Mesenchymal stem cell (in vitro differentiated cells and primary cell): ENCODE data around the gene ARID4B.

ENCODE experiments used
- DNase-seq: peaks from one replicate; pipeline ENCODE4 v3.0.0-alpha.2; 2013
- H2AFZ ChIP-seq: one replicate; pipeline ENCODE4 v1.6.1; 2013; ENCODE audit warnings: low read depth, mild to moderate bottlenecking, control low read depth, inconsistent platforms, low read length, moderate library complexity
- H2AK5ac ChIP-seq: 2 replicates; pipeline ENCODE4 v1.6.1; 2013; ENCODE audit warnings: low read length, moderate library complexity, mild to moderate bottlenecking, inconsistent platforms; ENCODE audit not compliant: severe bottlenecking
- H2BK120ac ChIP-seq: one replicate; pipeline ENCODE4 v1.6.1; 2013; ENCODE audit warnings: low read depth, mild to moderate bottlenecking, inconsistent platforms, low read length, moderate library complexity
- H2BK12ac ChIP-seq, 2 experiments: one replicate each; pipeline ENCODE4 v1.6.1; 2013; ENCODE audit warnings: inconsistent platforms in 2 of 2, low read length in 2 of 2, mild to moderate bottlenecking in 2 of 2, moderate library complexity in 2 of 2, control low read depth in 1 of 2
- H2BK15ac ChIP-seq: one replicate; pipeline ENCODE4 v1.6.1; 2013; ENCODE audit warnings: mild to moderate bottlenecking, low read depth, inconsistent platforms; ENCODE audit not compliant: poor library complexity, severe bottlenecking
- H2BK5ac ChIP-seq: 2 replicates; pipeline ENCODE4 v1.6.1; 2013; ENCODE audit warnings: low read depth, mild to moderate bottlenecking, low read length, control low read depth, inconsistent platforms; ENCODE audit not compliant: poor library complexity, severe bottlenecking
- H3K14ac ChIP-seq, 2 experiments: one replicate each; pipeline ENCODE4 v1.6.1; 2013; ENCODE audit warnings: inconsistent platforms in 2 of 2, low read length in 2 of 2, control low read depth in 1 of 2, mild to moderate bottlenecking in 1 of 2, moderate library complexity in 1 of 2
- H3K18ac ChIP-seq, 2 experiments: one replicate each; pipeline ENCODE4 v1.6.1; 2013; ENCODE audit warnings: inconsistent platforms in 2 of 2, low read length in 2 of 2, control low read depth in 1 of 2, low read depth in 1 of 2, mild to moderate bottlenecking in 1 of 2
- H3K23ac ChIP-seq, 2 experiments: one replicate each; pipeline ENCODE4 v1.6.1; 2013; ENCODE audit warnings: inconsistent platforms in 2 of 2, low read length in 2 of 2, mild to moderate bottlenecking in 2 of 2, moderate library complexity in 2 of 2, control low read depth in 1 of 2
- H3K27ac ChIP-seq: 2 replicates; pipeline ENCODE4 v1.5.1; 2013; ENCODE audit warnings: mild to moderate bottlenecking, moderate library complexity, low read length, control low read depth, inconsistent platforms; ENCODE audit not compliant: poor library complexity, severe bottlenecking
- H3K27me3 ChIP-seq, 2 experiments: 2 replicates each; pipeline versions ENCODE4 v1.6.1 to v1.7.0; 2013; ENCODE audit warnings: low read length in 2 of 2, mild to moderate bottlenecking in 2 of 2, moderate library complexity in 2 of 2, control low read depth in 1 of 2, inconsistent platforms in 1 of 2; ENCODE audit not compliant: control insufficient read depth in 1 of 2, insufficient read depth in 1 of 2
- H3K36me3 ChIP-seq, 2 experiments: 2 replicates each; pipeline versions ENCODE4 v1.6.1 to v1.7.0; 2013; ENCODE audit warnings: low read length in 2 of 2, control low read depth in 1 of 2, inconsistent platforms in 1 of 2, low read depth in 1 of 2, mild to moderate bottlenecking in 1 of 2; ENCODE audit not compliant: insufficient read depth in 2 of 2, control insufficient read depth in 1 of 2
- H3K4ac ChIP-seq, 2 experiments: one replicate each; pipeline ENCODE4 v1.6.1; 2013; ENCODE audit warnings: inconsistent platforms in 2 of 2, low read length in 2 of 2, mild to moderate bottlenecking in 2 of 2, moderate library complexity in 2 of 2, control low read depth in 1 of 2, low read depth in 1 of 2
- H3K4me1 ChIP-seq: 2 replicates; pipeline ENCODE4 v1.6.1; 2013; ENCODE audit warnings: low read depth, low read length, control low read depth; ENCODE audit not compliant: control insufficient read depth, insufficient read depth
- H3K4me2 ChIP-seq: 2 replicates; pipeline ENCODE4 v1.6.1; 2013; ENCODE audit warnings: low read length, mild to moderate bottlenecking, inconsistent platforms; ENCODE audit not compliant: poor library complexity, severe bottlenecking
- H3K4me3 ChIP-seq, 2 experiments: 2 replicates each; pipeline versions ENCODE4 v1.5.1 to v1.7.0; 2013; ENCODE audit warnings: low read length in 2 of 2, mild to moderate bottlenecking in 2 of 2, control low read depth in 1 of 2, low read depth in 1 of 2; ENCODE audit not compliant: insufficient read depth in 1 of 2
- H3K79me1 ChIP-seq: replicated peaks from 2 replicates; pipeline ENCODE4 v1.6.1; 2013; ENCODE audit warnings: mild to moderate bottlenecking, control low read depth, low read length, inconsistent platforms; ENCODE audit not compliant: poor library complexity, severe bottlenecking
- H3K9ac ChIP-seq: 2 replicates; pipeline ENCODE4 v1.7.0; 2013; ENCODE audit warnings: mild to moderate bottlenecking, low read length, moderate library complexity
- H3K9me3 ChIP-seq: 2 replicates; pipeline ENCODE4 v1.7.0; 2013; ENCODE audit warnings: mild to moderate bottlenecking, low read length; ENCODE audit not compliant: control insufficient read depth
- H4K8ac ChIP-seq: one replicate; pipeline ENCODE4 v1.6.1; 2013; ENCODE audit warnings: inconsistent platforms, mild to moderate bottlenecking, low read length, moderate library complexity
- H4K91ac ChIP-seq: one replicate; pipeline ENCODE4 v1.6.1; 2013; ENCODE audit warnings: mild to moderate bottlenecking, low read length, inconsistent platforms
- WGBS: methylation state at CpG from one replicate; pipeline ENCODE4 v1.1.7; 2013; ENCODE audit warnings: mixed read lengths; 5-methylcytosine and 5-hydroxymethylcytosine counted together

The ARID4B gene

DNA sequence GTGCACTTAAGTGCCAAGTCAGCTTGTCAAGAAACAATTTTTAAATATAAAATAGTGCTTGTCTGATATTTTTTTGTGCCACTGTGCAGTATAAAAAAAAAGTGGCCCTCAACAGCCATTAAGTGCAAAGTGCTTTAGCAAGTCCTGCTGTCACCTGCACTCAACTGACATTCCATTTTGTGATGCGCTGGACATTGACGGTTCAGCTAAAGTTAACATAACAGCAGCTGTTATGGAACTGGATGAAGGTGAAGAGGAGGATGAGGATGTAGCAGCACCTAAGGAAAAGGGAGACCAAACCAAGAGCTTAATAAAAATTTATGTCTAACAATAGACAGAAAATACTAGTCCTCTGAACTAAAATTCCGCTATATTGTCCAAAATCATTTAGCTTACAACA is 159.6 kb downstream of the ARID4B start:
- Histone ChIP-seq H3K9ac (no peak overlapping the region), H3K79me1 (peaks cover 8% of the 10 kb centered on the region), H2AK5ac (no peak overlapping the region), H3K27me3 (no peaks in the 10 kb centered on the region), H3K23ac (no peak overlapping the region), H3K36me3 (peaks cover 25 to 59% of the 10 kb centered on the region in 2 experiments), H2AFZ (no peak overlapping the region), H3K18ac (no peak overlapping the region), H2BK5ac (no peak overlapping the region), H3K27ac (no peak overlapping the region), H3K4ac (no peak overlapping the region), H3K14ac (no peak overlapping the region), H3K4me2 (no peak overlapping the region), H3K9me3 (no peaks in the 10 kb centered on the region), H4K8ac (no peak overlapping the region), H2BK120ac (no peak overlapping the region), H4K91ac (no peak overlapping the region), H2BK15ac (no peak overlapping the region), H3K4me3 (no peak overlapping the region), H3K4me1 (no peaks in the 10 kb centered on the region), H2BK12ac (no peak overlapping the region)
- WGBS: 95% methylated on average over 3 of the region's 3 CpGs
- DNase-seq: no peak

DNA sequence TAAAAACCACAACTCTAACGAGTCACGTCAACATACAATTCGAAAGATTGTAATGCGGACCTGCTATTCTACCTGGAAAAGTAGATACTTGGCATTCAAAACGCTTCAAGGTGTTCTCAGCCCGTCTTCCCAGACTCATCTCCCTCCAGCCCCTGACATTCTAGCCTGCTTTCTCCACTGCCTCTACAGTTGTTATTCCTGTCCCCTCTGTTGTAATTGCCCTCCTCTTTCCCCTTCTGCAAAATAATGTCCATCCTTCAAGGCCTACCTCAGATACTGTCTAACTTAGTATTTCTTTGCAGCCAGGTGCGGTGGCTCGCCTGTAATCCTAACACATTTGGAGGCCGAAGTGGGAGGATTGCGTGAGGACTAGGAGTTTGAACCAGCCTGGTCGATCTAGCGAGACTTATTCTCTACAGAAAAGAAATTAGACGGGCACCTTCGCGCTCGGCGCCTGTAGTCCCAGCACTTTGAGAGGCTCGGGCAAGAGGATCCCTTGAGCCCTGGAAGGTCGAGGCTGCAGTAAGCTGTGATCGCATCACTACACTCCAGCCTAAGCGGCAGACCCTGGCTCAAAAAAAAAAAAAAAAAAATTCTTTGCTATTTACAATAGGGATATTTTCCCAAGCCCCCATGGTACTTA is 166.2 kb downstream of the ARID4B start:
- H2BK12ac ChIP-seq: no peak overlapping the region
- H2AK5ac ChIP-seq: peak overlapping the region; percentile 96
- H2BK15ac ChIP-seq: no peak overlapping the region
- no peak overlapping the region for H4K91ac ChIP-seq
- no peak overlapping the region for H3K14ac ChIP-seq
- peak overlapping the region; percentile 46 for H3K4me2 ChIP-seq
- peak overlapping the region in 1 of 2 experiments; percentile 85 for H3K4ac ChIP-seq
- H3K18ac ChIP-seq: peak overlapping the region in 1 of 2 experiments; percentile 82
- peaks cover 18% of the 10 kb centered on the region for H3K79me1 ChIP-seq
- H3K9ac ChIP-seq: peak overlapping the region; percentile 100
- no peaks in the 10 kb centered on the region for H3K27me3 ChIP-seq
- H3K27ac ChIP-seq: peak overlapping the region; percentile 97
- 68% methylated on average over 20 of the region's 21 CpGs for WGBS
- H2AFZ ChIP-seq: no peak overlapping the region
- no peak for DNase-seq
- H3K36me3 ChIP-seq: peaks cover 19 to 36% of the 10 kb centered on the region in 2 experiments
- no peak overlapping the region for H2BK120ac ChIP-seq
- peak overlapping the region in 1 of 2 experiments; percentile 97 for H3K4me3 ChIP-seq
- H2BK5ac ChIP-seq: no peak overlapping the region
- peak overlapping the region; percentile 29 for H4K8ac ChIP-seq
- H3K4me1 ChIP-seq: peaks cover 5% of the 10 kb centered on the region
- no peak overlapping the region for H3K23ac ChIP-seq
- H3K9me3 ChIP-seq: no peaks in the 10 kb centered on the region

DNA sequence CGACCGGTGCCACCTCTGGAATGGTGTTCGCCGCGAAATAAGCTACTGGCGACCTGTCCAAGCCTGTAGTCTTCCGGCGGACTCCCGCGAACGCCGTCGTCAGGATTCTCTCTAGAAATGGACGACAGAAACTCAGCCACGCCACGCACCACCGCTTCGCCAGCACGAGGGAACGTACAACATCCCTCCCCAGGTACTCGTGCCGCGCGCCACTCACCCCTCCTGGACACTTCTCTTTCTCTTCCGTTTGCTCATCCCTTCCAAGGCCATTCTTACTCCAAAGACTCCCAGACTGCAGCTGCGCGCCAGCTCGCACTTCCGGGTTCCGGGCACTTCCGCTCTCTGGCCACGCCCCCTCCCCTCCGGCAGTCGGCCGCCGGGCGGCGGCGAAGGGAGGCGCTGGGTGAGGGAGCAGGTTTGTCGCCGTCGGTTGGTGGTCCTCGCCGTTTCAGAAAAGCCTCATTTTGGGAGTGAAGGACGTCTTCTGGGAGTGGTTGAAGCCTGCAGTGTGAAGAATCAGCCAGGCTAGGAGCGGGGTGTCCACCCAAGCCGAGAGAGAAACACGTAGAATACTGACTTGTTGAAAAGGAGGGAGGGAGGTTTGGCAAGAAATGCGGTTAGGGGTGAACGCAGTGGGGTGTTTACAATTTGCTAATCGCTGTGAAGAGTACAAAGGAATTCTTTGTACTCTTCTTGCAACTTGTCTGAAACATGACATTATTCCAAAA is 166.9 kb downstream of the ARID4B start, which contains the start of gene RBM34:
RBM34 (minus strand) TSS at position 294 of the 728 bp plus-strand sequence; CDS start at position 270, 24 bp downstream.
- peak within 1 kb of the TSS in 1 of 2 experiments; percentile 86 for H2BK12ac ChIP-seq
- no peaks in the 10 kb centered on the region for H3K27me3 ChIP-seq
- peak within 1 kb of the TSS; percentile 99 for H4K8ac ChIP-seq
- H2AFZ ChIP-seq: peak within 1 kb of the TSS; percentile 91
- peak within 1 kb of the TSS; percentile 96 for H2AK5ac ChIP-seq
- peak within 1 kb of the TSS; percentile 52 for H4K91ac ChIP-seq
- no peaks in the 10 kb centered on the region for H3K9me3 ChIP-seq
- WGBS: under 1% methylated on average over 50 of the region's 52 CpGs
- peak within 1 kb of the TSS; percentile 100 for H3K9ac ChIP-seq
- peak within 1 kb of the TSS; percentile 82 to 98 for H3K18ac ChIP-seq
- DNase-seq: peak; percentile 94
- peak within 1 kb of the TSS; percentile 96 to 97 for H3K4ac ChIP-seq
- H3K14ac ChIP-seq: peak within 1 kb of the TSS in 1 of 2 experiments; percentile 99
- H2BK5ac ChIP-seq: no peak within 1 kb of the TSS
- H3K79me1 ChIP-seq: peaks cover 17% of the 10 kb centered on the region
- H3K27ac ChIP-seq: peak within 1 kb of the TSS; percentile 98
- peaks cover 5% of the 10 kb centered on the region for H3K4me1 ChIP-seq
- no peak within 1 kb of the TSS for H2BK120ac ChIP-seq
- peak within 1 kb of the TSS; percentile 92 for H2BK15ac ChIP-seq
- H3K23ac ChIP-seq: peak within 1 kb of the TSS in 1 of 2 experiments; percentile 97
- H3K36me3 ChIP-seq: peaks cover 20 to 43% of the 10 kb centered on the region in 2 experiments
- peak within 1 kb of the TSS; percentile 66 for H3K4me2 ChIP-seq
- peak within 1 kb of the TSS; percentile 95 to 97 for H3K4me3 ChIP-seq

DNA sequence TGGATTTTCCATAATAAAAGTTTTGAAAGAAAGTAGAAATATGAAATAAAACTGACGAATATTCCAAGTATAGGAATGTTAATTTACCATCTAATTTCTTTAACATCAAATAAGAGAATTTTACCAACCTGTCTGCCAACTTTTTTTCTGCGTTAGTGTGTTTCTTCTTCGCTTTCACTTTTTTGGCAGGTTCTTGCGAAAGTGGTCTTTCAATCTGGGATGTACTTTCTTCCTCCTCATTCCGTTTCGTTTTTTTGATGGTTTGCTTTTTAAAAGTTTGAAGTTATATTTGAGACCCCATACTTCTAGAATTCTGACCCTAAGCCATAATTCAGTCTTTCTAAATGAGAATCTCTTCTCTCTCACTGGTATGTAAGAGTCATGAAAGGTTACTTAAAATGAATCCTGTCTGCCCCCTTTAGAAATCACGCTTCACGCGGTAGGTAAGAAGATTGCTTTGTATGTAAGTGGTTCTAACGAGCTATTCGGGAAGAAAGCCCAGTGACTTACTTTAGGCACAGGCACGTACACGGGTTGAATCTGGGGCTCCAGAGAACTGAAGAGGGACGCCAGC is 167.5 kb downstream of the ARID4B start:
- H2BK5ac ChIP-seq: no peak overlapping the region
- no peak overlapping the region for H4K91ac ChIP-seq
- WGBS: 7% methylated on average over 9 of the region's 14 CpGs
- H3K4ac ChIP-seq: peak overlapping the region; percentile 96 to 97
- H3K27me3 ChIP-seq: no peaks in the 10 kb centered on the region
- peak overlapping the region; percentile 91 for H2AFZ ChIP-seq
- peak overlapping the region; percentile 99 for H4K8ac ChIP-seq
- no peak overlapping the region for H2BK15ac ChIP-seq
- peak overlapping the region; percentile 98 for H3K27ac ChIP-seq
- H2AK5ac ChIP-seq: no peak overlapping the region
- H3K9me3 ChIP-seq: no peaks in the 10 kb centered on the region
- H3K18ac ChIP-seq: peak overlapping the region; percentile 0 to 97
- peaks cover 19% of the 10 kb centered on the region for H3K79me1 ChIP-seq
- H3K4me1 ChIP-seq: peaks cover 5% of the 10 kb centered on the region
- H3K36me3 ChIP-seq: peaks cover 25 to 46% of the 10 kb centered on the region in 2 experiments
- DNase-seq: no peak
- H3K4me3 ChIP-seq: peak overlapping the region; percentile 95 to 97
- peak overlapping the region; percentile 62 for H3K4me2 ChIP-seq
- H3K9ac ChIP-seq: peak overlapping the region; percentile 100
- no peak overlapping the region for H2BK120ac ChIP-seq
- no peak overlapping the region for H2BK12ac ChIP-seq
- no peak overlapping the region for H3K14ac ChIP-seq
- H3K23ac ChIP-seq: no peak overlapping the region
